ENCODE results near the gene CCSAP. TPM values are rescaled to one million over a fixed set of nuclear protein-coding genes. Genes with fewer than 3 reads are reported as not detected.
A peak's percentile ranks its signal among the peaks of the same experiment; 100 is the strongest.
"Not testable (repeated sequence)": the region's sequence is repeated elsewhere in the genome, so short reads cannot be mapped to it uniquely, and the experiment has no call there.

CCSAP gene, protein sequence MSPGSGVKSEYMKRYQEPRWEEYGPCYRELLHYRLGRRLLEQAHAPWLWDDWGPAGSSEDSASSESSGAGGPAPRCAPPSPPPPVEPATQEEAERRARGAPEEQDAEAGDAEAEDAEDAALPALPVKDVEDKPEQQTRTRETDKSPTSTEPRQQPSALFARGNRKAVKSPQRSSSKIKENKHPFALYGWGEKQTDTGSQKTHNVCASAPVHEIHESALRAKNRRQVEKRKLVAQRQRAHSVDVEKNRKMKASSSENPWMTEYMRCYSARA
- total RNA-seq (2014; rRNA removed) = 11.0 and 11.7 TPM in 2 replicates
- 2.7 TPM for polyA plus RNA-seq (2012)

DNA sequence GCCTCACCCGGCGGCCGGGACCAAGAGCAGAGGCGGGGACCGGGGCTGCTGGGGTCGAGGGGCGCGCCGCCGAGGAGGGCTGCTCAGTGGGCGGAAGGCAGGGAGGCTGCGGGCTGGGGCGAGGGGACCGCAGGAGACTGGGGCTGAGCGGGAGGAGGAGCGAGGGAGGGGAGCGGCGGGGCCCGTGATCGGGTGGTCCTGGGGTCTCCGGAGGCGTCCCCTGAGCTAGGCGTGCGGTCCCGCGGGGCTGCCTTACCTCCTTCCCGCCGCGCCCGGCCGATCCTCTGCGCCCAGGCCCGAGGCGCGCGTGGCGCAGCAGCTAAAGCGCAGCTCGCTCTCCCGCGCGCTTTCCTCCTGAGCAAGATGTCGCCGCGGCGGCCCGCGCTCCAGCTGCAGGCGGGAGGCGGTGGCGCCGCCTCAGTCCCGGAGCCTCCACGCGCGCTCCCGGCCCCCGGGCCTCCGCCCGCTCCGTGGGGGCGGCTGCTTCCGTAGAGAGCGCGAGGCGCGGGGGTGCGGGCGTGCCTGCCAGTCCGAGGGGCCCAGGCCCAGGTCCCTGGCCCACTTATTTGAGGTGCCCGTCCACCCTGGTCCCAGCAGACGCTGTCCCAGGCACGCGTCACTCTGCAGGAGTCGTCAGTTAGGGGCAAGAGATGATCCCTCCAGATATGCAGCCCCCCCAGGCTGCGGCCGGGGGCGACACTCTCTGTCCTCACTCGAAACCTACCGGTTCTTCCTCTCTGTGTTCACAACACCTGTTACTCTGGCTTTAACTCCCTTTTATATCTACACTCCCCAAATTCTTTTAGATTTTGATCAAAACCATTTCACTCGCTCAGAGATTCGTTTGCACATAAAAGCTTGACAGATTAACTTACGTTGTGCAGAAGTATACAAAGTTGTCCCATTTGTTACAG is at the start of gene CCSAP:
TSS of gene CCSAP (minus strand) at position 392 of the 914 bp plus-strand sequence. CDS start 582 bp downstream, outside the sequence.
- peak; percentile 35 for DNase-seq (ENCODE audit: low read depth)

DNA sequence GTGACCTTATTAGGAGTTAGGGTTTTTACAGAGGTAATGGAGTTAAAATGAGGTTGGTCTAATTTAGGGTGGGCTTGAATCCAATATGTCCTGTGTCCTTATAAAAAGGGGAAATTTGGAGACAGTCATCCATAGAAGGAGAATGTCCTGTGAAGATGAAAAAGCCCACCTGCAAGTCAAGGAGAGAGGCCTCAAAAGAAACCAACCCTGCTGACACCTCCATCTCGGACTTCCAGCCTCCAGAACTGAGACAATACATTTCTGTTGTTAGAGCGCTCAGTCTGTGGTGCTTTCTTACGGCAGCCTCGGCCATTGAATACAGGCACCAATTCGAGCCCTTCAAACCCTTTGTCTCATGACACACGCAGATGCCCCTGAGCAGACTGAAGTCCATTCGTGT is 47.3 kb upstream of the CCSAP start:
- DNase-seq (ENCODE audit: low read depth) = no peak

DNA sequence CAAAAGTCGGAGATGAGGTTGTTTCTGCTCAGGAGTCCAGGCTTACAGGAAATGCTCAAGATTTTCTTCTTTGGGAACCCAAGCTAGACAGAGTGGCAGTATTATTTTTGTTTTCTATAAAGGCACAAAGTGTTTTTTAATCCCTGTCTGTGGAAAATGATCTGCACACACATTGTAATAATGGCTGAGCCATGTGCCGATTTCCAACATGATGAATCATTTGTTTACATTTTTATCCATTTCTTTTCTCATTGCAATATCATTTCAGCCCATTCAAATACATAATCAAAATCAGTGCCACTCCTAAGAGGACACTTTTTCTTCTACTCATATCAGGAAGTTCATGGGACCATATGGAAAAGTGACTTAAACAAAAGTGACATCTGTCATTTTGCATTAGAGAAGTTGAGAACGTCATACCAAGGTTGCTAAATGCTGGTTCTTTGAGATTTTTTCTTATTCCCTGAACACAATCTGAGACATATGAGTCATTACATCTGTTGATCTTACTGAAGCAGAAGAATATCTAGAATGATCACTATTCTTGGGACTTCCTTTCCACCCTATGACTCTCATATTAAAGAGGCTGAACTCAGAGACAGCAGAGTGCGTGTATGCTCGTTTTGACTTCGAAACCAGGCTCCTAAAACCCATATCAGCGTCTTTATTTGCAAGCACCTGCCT is 46.2 kb upstream of the CCSAP start:
- DNase-seq (ENCODE audit: low read depth) = peak; percentile 64

DNA sequence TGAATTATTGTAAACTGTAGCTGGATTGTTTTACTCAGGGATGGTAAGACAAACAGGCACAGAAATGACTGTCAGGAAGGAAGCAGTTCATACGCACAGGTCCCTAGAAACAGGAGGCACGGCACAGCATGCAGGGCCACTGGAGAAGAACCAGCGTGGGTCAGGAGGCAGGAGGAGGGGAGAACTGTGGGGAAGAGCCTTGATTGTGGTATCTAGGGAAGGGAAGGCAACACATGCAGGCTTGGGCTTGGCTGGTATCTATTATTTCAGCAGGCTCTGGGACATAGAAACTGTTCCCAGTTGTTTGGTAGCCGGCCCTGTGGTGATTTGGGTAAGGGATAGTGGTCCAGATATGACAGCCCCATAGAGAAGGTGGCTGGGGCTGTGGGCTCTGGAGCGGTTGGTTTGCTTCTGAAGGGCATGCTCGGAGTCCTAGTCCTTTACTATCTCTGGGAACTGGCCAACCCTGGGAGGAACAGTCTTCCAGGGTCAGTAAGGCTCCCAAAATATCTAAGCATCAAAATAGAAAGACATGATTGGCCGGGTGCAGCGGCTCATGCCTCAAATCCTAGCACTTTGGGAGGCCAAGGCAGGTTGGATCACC is 43.1 kb upstream of the CCSAP start:
- DNase-seq (ENCODE audit: low read depth) = no peak

DNA sequence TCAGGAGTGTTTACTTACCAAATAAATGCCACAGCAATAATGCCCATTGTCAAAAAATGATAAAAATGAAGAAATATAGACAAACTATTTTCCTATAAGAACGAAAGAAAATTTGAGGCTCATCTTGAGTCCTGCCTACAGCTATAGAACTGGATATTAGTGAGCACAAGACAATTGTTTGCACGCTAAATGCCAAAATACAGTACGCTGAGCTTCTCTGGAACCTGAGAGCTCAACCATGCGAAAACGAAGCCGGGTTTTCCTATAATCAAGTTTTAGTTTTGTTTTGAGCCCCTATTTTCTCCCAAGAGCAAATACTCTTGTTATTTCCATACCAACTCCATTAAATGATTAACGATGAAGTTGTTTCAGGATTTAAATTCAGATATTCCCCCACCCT is 42.0 kb upstream of the CCSAP start:
- DNase-seq (ENCODE audit: low read depth) = no peak

DNA sequence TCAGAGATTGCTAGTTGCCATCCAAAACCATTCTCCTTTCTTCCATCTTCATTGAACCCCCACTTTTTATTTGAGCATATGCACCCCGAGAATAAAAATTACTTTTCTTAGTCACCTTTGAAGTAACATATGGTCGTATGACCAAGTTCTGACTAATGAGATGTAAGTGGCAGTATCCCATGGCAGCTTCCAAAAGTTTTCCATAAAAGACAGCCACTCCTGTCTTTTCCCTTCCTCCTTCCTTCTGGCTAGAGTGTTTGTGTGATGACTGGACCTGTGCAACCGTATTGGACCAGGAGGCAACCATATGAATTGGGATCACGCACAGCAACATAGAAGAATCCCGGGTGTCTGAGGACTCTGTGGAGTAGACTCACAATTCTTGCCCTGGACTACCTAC is 41.1 kb upstream of the CCSAP start:
- DNase-seq (ENCODE audit: low read depth) = peak; percentile 23

DNA sequence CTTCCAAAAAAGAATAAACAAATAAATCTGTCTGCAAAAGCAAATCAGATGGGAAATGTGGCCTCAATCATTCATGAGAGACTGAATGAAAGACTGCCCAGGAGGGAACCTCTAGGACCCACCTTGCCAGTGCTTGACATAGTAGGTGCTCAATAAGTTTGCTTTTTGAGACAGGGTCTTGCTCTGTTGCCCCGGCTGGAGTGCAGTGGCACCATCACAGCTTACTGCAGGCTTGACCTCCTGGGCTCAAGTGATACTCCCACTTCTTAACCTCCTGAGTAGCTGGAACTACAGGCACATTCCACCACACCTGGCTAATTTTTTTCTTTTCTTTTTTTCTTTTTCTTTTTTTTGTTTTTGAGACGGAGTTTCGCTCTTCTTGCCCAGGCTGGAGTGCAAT is 40.3 kb upstream of the CCSAP start:
- no peak for DNase-seq (ENCODE audit: low read depth)

DNA sequence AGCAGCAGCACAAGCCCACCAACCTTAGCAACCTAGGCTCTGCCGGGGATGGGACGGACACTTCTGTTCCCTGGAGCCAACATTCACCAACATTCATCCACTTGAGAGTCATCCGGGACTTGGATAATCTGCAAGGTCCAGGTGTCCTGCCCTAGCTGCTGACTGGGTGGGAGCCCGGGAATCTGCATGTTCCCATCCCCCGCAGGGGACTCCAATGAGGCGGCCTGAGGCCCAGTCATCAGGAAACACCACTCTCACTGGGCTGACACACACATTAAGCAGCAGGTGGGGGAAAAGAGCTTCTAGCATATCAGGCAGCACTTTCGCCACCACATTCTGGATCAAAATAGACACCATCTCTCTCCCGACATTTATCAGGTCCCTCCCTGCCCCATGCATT is 38.4 kb upstream of the CCSAP start:
- peak; percentile 18 for DNase-seq (ENCODE audit: low read depth)

DNA sequence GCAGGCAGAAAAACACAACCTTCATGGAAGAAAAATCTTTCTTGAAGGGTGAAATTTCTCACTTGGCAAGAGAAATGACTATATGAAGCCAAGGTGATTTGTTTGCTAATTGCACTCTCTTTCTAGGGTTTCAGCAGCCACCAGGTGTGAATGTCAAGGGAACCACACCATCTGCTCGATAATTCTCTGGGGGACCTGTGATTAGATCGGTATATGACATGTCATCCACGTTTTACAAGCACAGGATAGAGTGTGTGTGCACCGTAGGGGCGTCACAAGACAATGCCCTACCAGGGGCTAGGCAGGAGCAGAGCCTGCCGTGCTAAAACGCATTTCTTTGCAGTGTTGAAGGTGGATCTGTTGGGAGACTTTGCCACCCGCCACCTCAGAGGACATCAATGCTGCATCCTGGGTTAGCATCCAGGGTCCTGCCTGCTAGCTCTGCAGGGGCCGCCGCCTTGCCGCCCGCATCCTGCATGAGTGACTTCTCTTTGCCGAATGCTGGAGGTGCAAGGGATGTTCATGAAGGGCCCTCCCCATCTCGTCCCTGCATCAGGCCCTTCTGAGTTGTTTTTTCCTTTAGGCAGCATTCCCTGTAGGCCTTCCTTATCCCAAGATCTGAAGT is 37.8 kb upstream of the CCSAP start:
- no peak for DNase-seq (ENCODE audit: low read depth)

DNA sequence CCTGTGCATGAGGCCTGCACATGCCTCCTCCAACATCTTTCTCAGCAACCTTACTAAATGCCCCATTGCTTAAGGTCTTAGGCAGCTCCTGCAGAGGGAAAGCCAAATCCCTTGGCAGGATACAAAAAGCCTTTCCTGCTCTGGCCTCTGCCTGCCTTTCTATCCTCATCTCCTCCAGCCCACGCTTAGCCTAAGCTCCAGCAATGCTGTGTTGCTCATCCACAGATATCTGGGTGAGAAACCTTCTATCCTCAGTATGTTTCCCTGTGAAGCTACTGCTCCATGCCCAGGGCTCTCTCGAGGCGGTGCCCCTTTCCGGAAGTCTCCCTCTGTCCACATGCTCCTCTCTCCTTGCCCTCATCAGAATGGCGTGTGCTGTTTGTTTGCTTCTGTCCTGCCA is 37.0 kb upstream of the CCSAP start:
- no peak for DNase-seq (ENCODE audit: low read depth)

DNA sequence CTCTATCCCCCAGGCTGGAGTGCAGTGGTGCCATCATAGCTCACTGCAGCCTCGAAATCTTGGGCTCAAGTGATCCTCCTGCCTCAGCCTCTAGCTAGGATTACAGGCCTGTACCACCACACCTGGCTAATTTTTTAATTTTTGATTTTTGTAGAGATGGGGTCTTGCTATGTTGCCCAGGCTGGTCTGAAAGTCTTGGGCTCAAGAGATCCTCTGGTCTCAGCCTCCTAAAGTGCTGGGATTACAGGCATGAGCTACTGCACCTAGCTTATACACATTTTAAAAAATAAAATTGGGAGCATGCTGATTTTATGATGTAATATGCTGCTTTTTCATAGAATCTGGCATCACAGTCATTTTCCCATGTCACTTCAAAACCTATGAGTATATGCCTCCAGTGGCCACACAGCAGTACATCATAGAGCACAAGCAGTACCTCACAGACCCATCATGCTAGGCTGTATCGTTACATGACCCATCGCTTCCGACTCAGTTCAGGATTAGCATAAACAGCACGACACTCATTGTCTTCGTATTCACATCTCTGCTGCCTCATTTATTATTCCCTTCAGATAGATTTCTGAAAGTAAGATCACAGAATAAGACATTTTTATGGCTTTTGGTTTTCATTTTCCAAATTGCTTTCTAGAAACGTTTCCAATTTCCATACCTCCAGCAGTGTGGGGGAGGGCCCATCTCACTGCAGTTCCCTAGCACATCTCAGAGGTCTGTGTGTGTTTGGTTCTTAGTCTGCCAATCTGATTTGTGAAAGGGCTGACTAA is 35.9 kb upstream of the CCSAP start:
- DNase-seq (ENCODE audit: low read depth) = no peak

DNA sequence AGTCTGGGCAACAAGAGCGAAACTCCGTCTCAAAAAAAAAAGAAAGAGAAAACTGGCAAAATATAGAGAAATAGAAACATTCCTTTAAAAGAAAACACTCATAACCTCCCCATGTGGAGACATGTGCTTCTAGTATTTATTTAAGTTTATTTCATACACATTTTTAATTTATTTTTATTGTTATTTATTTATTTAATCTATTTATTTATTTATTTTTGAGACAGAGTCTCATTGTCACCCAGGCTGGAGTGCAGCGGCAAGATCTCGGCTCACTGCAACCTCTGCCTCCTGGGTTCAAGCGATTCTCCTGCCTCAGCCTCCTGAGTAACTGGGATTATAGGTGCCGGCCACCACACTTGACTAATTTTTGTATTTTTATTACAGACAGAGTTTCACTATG is 35.2 kb upstream of the CCSAP start:
- not testable (repeated sequence) for DNase-seq (ENCODE audit: low read depth)

DNA sequence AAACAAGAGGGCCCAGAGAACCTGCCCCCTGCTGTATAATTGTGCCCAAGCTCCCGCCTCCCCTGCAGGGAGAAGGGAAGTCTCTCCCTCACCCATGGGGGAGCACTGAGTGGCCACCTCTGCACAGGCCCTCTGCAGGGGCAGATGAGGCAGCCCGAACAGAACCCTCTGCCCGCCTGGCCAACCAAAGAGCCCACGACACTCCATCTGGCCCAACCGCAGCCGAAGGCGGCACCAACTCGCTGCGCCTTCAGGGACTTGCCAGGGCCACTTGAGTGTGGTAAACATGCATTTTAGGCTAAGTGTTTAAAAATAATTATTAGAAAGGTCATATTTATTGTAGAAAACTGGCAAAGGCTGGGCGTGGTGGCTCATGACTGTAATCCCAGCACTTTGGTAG is 34.6 kb upstream of the CCSAP start:
- no peak for DNase-seq (ENCODE audit: low read depth)

DNA sequence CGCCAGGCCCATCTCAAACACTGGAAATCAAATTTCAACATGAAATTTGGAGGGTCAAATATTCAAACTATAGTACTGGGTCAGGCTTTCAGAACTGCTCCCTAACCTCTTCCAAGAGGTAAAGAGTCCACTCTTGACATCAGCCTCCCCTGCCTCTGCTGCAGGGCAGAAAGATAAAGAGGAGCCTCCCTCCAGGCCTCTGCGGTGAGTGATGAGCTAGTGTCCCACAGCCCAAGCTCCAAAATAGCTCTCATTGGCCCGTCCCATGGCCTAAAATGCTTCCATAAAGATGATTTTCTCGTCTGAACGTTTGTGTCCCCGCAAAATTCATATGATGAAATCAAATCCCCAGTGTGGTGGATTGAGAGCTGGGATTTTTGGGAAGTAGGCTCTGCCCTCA is 33.7 kb upstream of the CCSAP start:
- no peak for DNase-seq (ENCODE audit: low read depth)

DNA sequence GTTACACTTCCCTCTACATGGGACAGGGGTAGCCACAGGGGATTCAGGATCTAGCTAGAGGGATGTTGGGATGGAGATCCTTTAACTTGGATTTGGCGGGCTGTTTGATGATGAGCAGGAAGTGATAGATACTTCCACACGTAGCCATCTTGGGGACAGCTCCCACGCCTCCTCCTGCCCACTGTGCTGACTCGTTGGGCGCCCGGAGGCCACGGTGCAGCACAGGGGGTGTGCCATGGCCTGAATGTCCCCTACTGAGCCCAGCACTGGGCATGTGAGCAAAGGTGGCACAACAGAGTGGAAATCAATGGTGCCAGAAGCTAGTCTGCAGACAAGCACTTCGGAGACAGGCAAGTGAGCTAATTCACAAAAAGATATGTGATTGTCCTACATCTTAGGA is 31.6 kb upstream of the CCSAP start:
- no peak for DNase-seq (ENCODE audit: low read depth)

DNA sequence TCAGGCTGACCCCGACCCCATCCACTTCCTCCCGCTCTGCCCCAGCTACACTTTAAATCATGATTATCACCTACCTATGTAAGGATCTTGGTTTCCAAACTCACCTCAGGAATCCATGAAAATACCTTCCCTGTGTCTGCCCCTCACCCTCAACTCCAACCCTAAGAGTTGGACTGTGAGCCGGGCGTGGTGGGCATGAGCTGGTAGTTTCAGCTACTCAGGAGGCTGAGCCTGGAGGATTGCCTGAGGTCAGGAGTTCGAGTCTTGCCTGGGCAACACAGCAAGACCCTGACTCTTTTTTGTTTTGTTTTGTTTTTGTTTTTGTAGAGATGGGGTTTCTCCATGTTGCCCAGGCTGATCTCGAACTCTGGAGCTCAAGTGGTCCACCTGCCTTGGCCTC is 30.5 kb upstream of the CCSAP start:
- no peak for DNase-seq (ENCODE audit: low read depth)

DNA sequence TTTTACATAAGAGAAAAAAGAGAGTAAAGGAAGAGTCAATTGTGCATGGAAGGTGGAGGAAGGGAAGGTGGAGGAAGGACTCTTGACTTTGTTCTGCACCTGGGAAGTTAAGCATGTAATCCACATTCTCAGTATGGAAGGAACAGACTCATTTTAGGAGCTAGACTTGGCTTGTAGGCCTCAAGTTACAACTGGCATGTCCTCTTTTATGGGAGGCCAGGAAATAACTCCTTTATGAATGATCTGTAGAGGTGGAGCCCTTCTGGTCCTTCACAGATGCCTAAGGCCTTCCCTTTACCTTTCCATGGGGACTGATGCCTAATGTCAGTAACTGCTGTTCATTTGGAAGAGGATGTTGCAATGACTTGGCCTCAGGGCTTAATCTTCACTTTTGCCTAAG is 29.4 kb upstream of the CCSAP start:
- DNase-seq (ENCODE audit: low read depth) = no peak

DNA sequence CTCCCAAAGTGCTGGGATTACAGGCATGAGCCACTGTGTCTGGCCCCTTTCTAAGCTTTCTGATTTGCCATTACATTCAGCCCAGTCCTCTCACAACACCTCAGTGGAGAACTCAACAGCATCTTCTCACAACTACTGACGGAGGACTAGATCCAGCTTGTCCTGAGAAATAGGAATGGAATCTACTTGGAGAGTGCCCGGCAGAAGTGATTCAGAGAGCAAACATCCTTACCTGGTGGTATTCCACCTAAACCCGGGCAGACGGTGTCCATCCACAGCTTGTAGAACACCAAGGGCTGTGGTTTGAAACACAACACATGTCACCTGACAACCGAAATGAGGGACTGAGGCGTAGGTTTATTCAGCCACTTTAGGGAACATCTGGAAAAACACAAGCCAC is 28.8 kb upstream of the CCSAP start:
- no peak for DNase-seq (ENCODE audit: low read depth)

DNA sequence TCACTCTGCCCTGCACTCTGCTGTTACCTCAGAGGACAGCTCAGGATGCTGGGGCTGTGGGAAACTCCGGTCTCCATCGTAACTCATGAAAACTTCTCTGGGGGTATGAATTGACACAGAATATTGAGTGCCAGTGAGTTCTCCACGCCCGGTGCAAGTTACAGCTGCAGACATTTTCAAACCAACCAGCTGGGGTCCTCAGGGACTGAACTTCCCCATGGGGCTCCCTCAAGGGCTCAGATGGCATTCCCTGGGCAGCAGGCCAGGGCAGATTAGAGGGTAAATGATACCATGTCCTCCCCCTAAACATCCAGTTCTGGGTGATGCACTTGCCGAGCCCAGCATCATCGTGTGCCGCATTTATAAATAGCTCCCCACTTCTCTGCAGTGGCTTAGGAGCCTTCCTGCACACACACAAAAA is 27.8 kb upstream of the CCSAP start:
- peak; percentile 60 for DNase-seq (ENCODE audit: low read depth)

DNA sequence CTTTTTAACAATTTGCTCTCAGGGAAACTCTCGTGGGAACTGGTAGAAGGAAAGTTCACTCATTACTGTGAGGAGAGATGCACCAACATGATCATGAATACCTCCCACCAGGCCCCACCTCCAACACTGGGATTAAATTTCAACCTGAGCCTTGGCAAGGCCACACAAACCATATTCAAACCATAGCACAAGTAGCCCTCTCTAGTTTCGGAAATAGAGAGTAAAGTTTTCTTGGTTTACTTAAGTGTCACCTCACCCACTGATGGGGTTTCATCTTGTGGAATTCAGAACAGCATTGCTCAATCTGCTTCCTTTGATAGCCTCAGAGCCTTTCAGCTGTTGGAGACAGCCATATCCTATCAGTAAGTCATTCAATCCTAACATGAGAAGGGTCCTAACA is 25.5 kb upstream of the CCSAP start:
- DNase-seq (ENCODE audit: low read depth) = no peak

DNA sequence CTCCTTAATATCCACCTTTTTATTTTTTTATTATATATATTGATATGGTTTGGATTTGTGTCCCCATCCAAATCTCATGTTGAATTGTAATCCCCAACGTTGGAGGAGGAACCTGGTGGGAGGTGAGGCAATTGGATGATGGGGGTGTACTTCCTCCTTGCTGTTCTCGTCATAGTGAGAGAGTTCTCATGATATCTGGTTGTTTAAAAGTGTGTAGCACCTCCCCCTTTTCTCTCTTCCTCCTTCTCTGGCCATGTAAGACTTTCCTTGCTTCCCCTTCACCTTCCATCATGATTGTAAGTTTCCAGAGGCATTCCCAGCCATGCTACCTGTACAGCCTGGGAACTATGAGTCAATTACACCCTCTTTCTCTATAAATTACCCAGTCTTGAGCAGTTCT is 22.7 kb upstream of the CCSAP start:
- DNase-seq (ENCODE audit: low read depth) = no peak

All from LHCN-M2 (cell line).